B cell (primary cell): Measurements from ENCODE around the gene DLX2. TPM values are rescaled to one million over a fixed set of nuclear protein-coding genes. Genes with fewer than 3 reads are reported as not detected.

ENCODE experiments used
- ATAC-seq: fragments of 200-7000 bp; cut with Tn5 transposase; one replicate; pipeline ENCODE4 v1.10.0; 2021; ENCODE audit warnings: low read depth, mild to moderate bottlenecking, moderate number of reproducible peaks, moderate library complexity
- CTCF ChIA-PET: fragments of 350-600 bp; sonication (Branson Sonifier 250); formaldehyde crosslinking; loops from one replicate; lab custom pipeline; 2021; ENCODE audit warnings: antibody characterized with exemption, inconsistent platforms; lab: Charles Lee
- POLR2A ChIA-PET: fragments of 350-600 bp; sonication (Branson Sonifier 250); formaldehyde crosslinking; loops from one replicate; lab custom pipeline; 2021; ENCODE audit warnings: antibody characterized with exemption; lab: Charles Lee
- DNase-seq: peaks from one replicate; pipeline ENCODE4 v3.0.0; 2013
- H2AFZ ChIP-seq: 2 replicates; pipeline ENCODE4 v1.6.1; 2012; ENCODE audit warnings: mild to moderate bottlenecking, low read depth, low read length; ENCODE audit not compliant: insufficient read depth, poor library complexity, severe bottlenecking
- H3K27ac ChIP-seq, 2 donors: 1 replicate in 1 of 2; 2 replicates in 1 of 2; pipeline ENCODE4 v1.5.1; 2012 to 2013; ENCODE audit warnings: low read length in 2 of 2, mild to moderate bottlenecking in 2 of 2, moderate library complexity in 1 of 2
- H3K27me3 ChIP-seq, 4 experiments: fragments of 200-600 bp in 1 of 4; sonication (generic) in 1 of 4; replicated peaks in 1 of 4; 1 replicate in 2 of 4; 2 replicates in 2 of 4; pipeline versions ENCODE4 v1.6.1 to v1.7.0; 2013 to 2016; ENCODE audit warnings: low read length in 3 of 4, mild to moderate bottlenecking in 2 of 4, mixed read lengths in 1 of 4, moderate library complexity in 1 of 4; ENCODE audit not compliant: insufficient read depth in 4 of 4, control insufficient read depth in 3 of 4; ENCODE audit errors: control extremely low read depth in 1 of 4
- H3K36me3 ChIP-seq, 2 experiments: replicated peaks in 1 of 2; 1 replicate in 1 of 2; 2 replicates in 1 of 2; pipeline versions ENCODE4 v1.6.1 to v1.7.1; 2013; ENCODE audit warnings: low read length in 1 of 2; ENCODE audit not compliant: insufficient read depth in 2 of 2, control insufficient read depth in 1 of 2; ENCODE audit errors: control extremely low read depth in 1 of 2, extremely low read depth in 1 of 2
- H3K4me1 ChIP-seq, 2 donors: fragments of 200-600 bp in 1 of 2; sonication (generic) in 1 of 2; 1 replicate in 1 of 2; 2 replicates in 1 of 2; pipeline versions ENCODE4 v1.5.1 to v1.6.1; 2013 to 2017; ENCODE audit warnings: low read length in 2 of 2; ENCODE audit not compliant: control insufficient read depth in 2 of 2, insufficient read depth in 2 of 2
- H3K4me2 ChIP-seq: replicated peaks from 2 replicates; pipeline ENCODE3; 2012; ENCODE audit warnings: mild to moderate bottlenecking, low read depth, low read length; ENCODE audit not compliant: poor library complexity, severe bottlenecking
- H3K4me3 ChIP-seq, 5 experiments: fragments of 200-600 bp in 1 of 5; sonication (generic) in 1 of 5; 1 replicate in 3 of 5; 2 replicates in 2 of 5; pipeline versions ENCODE4 v1.5.1 to v1.7.0; 2011 to 2016; ENCODE audit warnings: low read length in 4 of 5, mild to moderate bottlenecking in 4 of 5, low read depth in 2 of 5, control low read depth in 1 of 5, moderate library complexity in 1 of 5; ENCODE audit not compliant: insufficient read depth in 1 of 5; ENCODE audit errors: control extremely low read depth in 1 of 5, extremely low read depth in 1 of 5
- H3K79me2 ChIP-seq: fragments of 200-600 bp; sonication (generic); one replicate; pipeline ENCODE4 v1.6.0; 2016; ENCODE audit warnings: low read length; ENCODE audit not compliant: control insufficient read depth, insufficient read depth
- H3K9ac ChIP-seq: fragments of 200-600 bp; sonication (generic); 2 replicates; pipeline ENCODE4 v1.6.1; 2017; ENCODE audit warnings: mild to moderate bottlenecking, low read length, moderate library complexity
- H3K9me3 ChIP-seq, 3 donors: one replicate each; pipeline versions ENCODE4 v1.6.1 to v1.7.1; 2013; ENCODE audit warnings: low read length in 2 of 3; ENCODE audit not compliant: control insufficient read depth in 2 of 3, insufficient read depth in 1 of 3; ENCODE audit errors: control extremely low read depth in 1 of 3
- H4K20me1 ChIP-seq: 2 replicates; pipeline ENCODE4 v1.6.0; 2012; ENCODE audit warnings: mild to moderate bottlenecking, low read length; ENCODE audit not compliant: insufficient read depth, control insufficient read depth, poor library complexity, severe bottlenecking
- H3K27ac Mint-ChIP-seq: one replicate; pipeline ENCODE4 v1.8.0; 2021; ENCODE audit warnings: mixed read lengths
- H3K27me3 Mint-ChIP-seq: one replicate; pipeline ENCODE4 v1.8.0; 2021; ENCODE audit warnings: mixed read lengths
- H3K4me1 Mint-ChIP-seq: one replicate; pipeline ENCODE4 v1.8.0; 2021; ENCODE audit warnings: mixed read lengths
- H3K4me3 Mint-ChIP-seq: one replicate; pipeline ENCODE4 v1.8.0; 2021; ENCODE audit warnings: mixed read lengths
- H3K9me3 Mint-ChIP-seq: one replicate; pipeline ENCODE4 v1.8.0; 2022; ENCODE audit warnings: mixed read lengths; ENCODE audit not compliant: insufficient read depth
- CTCF ChIP-seq: fragments of 200-600 bp; IDR thresholded peaks from one replicate; pipeline ENCODE4 v1.8.0; 2022; ENCODE audit warnings: antibody characterized with exemption, mild to moderate bottlenecking
- EZH2 ChIP-seq: IDR thresholded peaks from 2 replicates; pipeline ENCODE4 v1.6.1; 2012; ENCODE audit warnings: borderline replicate concordance, low read depth, mild to moderate bottlenecking, moderate library complexity, low read length; ENCODE audit not compliant: insufficient read depth, poor library complexity, severe bottlenecking
- WGBS: methylation state at CpG from one replicate; pipeline ENCODE4 v1.1.5; 2013; ENCODE audit warnings: missing lambda C conversion rate; ENCODE audit not compliant: insufficient coverage; 5-methylcytosine and 5-hydroxymethylcytosine counted together
- intact Hi-C: fragments of 100-400 bp; cut with micrococcal nuclease; formaldehyde crosslinking; loops from one replicate; pipeline ENCODE4 v1.10.0; 2022
- polyA plus RNA-seq: library from polyadenylated mRNA; depleted of rRNA; stranded (reverse); fragments of >200 nt; gene quantifications from 2 replicates; pipeline ENCODE4 v1.2.3, GENCODE V29; 2012
- total RNA-seq, 2 donors: library from RNA; stranded (reverse); fragments of 120-200 nt in 1 of 2; gene quantifications; 1 replicate in 1 of 2; 2 replicates in 1 of 2; pipeline versions ENCODE4 v1.2.3 to v1.2.4, GENCODE V29; 2013 to 2022

DLX2 gene
- total and polyA plus RNA-seq, 2 donors (not counting 1 experiment from before 2014, with no cell fraction given): 0.13 to 0.52 TPM

DNA sequence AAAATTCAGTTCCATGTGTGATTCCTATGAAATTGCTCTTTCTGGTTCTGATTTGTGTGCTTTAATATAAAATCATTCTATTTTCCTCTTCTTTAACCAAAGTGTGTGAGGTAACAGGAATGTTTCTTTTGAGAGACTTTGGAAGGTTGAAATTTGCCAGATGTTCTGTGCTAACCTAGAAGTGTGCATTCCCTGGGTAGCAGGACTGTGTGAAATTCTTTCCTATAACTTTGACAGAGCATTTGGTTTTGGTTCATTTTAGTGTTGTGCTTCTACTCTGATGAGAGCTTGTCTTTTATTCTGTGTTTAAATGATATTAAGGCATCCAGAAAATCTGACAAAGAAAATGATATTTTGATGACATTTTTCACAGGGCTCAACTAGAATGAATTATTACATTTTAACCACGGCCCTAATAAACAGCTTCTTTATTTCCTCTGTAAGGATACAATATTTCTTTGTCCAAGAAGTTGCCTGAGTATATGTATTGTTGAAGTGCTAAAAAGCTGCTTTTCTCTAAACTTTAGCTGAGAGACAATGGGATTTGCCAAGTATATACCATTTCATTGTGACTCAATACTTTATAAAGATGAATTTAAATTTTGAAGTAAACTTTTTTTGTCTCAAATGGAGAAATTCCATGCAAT lies 52.1 kb downstream of the DLX2 start:
- H3K27ac Mint-ChIP-seq: no peak overlapping the region
- no peaks in the 10 kb centered on the region for H3K9me3 Mint-ChIP-seq
- no peaks in the 10 kb centered on the region for H3K4me1 ChIP-seq
- H3K4me2 ChIP-seq: no peak overlapping the region
- intact Hi-C loops: no loop called here
- H3K36me3 ChIP-seq: no peaks in the 10 kb centered on the region
- no peaks in the 10 kb centered on the region for H3K79me2 ChIP-seq
- no CpG with 5 or more reads among the region's 1 CpG for WGBS
- H2AFZ ChIP-seq: no peak overlapping the region
- TF ChIP-seq EZH2: no peak
- ATAC-seq (no peak), DNase-seq (no peak)
- no peaks in the 10 kb centered on the region for H4K20me1 ChIP-seq
- H3K9me3 ChIP-seq: no peaks in the 10 kb centered on the region
- H3K4me1 Mint-ChIP-seq: no peaks in the 10 kb centered on the region
- CTCF ChIA-PET: interaction anchor here (0.9 kb wide), 1 partner anchor 13 kb away, joined by 4 read pairs; no protein-coding TSS in a partner anchor
- H3K4me3 ChIP-seq: no peak overlapping the region
- POLR2A ChIA-PET: no interaction called here
- no peak overlapping the region for H3K27ac ChIP-seq
- no peaks in the 10 kb centered on the region for H3K27me3 Mint-ChIP-seq
- H3K9ac ChIP-seq: no peak overlapping the region
- H3K4me3 Mint-ChIP-seq: no peak overlapping the region
- H3K27me3 ChIP-seq: no peaks in the 10 kb centered on the region

DNA sequence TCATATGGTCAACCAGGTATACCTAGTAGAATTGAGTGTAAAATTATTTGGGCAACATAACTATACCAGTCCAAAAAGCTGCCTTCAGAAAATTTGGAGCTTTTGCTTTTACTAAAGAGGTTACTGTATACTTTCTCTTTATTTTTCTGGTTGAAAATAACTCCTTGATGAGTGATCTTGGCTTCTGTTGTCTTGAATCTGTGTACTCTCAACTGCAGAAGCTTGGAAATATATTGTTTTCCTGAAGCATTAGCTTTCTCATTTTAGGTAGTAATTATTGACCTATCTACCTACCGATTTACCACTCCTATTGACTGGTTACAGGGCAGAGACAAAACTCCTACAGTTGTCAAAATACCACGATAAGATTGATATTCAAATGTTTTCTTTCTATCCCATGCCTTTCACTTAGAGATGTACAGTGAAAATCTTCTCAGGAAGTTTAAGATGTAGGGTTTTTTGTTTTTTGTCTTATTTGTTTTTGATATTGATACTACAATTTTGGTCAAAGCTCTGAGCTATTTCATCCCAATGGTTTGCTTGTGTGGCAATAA lies 53.1 kb downstream of the DLX2 start:
- Histone ChIP-seq H3K27ac (no peak overlapping the region), H4K20me1 (no peaks in the 10 kb centered on the region), H3K4me2 (no peak overlapping the region), H3K27me3 (no peaks in the 10 kb centered on the region), H3K4me3 (no peak overlapping the region), H3K4me1 (no peaks in the 10 kb centered on the region), H3K36me3 (no peaks in the 10 kb centered on the region), H2AFZ (no peak overlapping the region), H3K9me3 (no peaks in the 10 kb centered on the region), H3K9ac (no peak overlapping the region), H3K79me2 (no peaks in the 10 kb centered on the region)
- intact Hi-C loops: no loop called here
- H3K27me3 Mint-ChIP-seq: no peaks in the 10 kb centered on the region
- POLR2A ChIA-PET: no interaction called here
- H3K4me3 Mint-ChIP-seq: no peak overlapping the region
- no peaks in the 10 kb centered on the region for H3K4me1 Mint-ChIP-seq
- no CpG with 5 or more reads among the region's 2 CpGs for WGBS
- H3K9me3 Mint-ChIP-seq: no peaks in the 10 kb centered on the region
- H3K27ac Mint-ChIP-seq: no peak overlapping the region
- TF ChIP-seq EZH2 (no peak), CTCF (no peak)
- CTCF ChIA-PET: interaction anchor here (0.9 kb wide), 1 partner anchor 12 kb away, joined by 4 read pairs; no protein-coding TSS in a partner anchor
- ATAC-seq (no peak), DNase-seq (no peak)

Other genes with a start within 250 kb of the DLX2 start
- gene SLC25A12, start 208.7 kb downstream of the DLX2 start, total RNA-seq: 19.6 and 21.0 TPM in 2 replicates
- gene SLC25A12, start 208.7 kb downstream of the DLX2 start, polyA plus RNA-seq: 8.9 and 10.0 TPM in 2 replicates
- 25.1 and 26.9 TPM in 2 replicates for gene HAT1, start 180.4 kb downstream of the DLX2 start, total RNA-seq
- 12.0 and 16.2 TPM in 2 replicates for gene HAT1, start 180.4 kb downstream of the DLX2 start, polyA plus RNA-seq
- gene METAP1D, start 102.9 kb downstream of the DLX2 start, total RNA-seq: 8.2 and 8.9 TPM in 2 replicates
- gene METAP1D, start 102.9 kb downstream of the DLX2 start, polyA plus RNA-seq: 7.8 and 9.8 TPM in 2 replicates
- gene DLX1, start 17.4 kb downstream of the DLX2 start, total RNA-seq: not detected in 2 replicates
- gene DLX1, start 17.4 kb downstream of the DLX2 start, polyA plus RNA-seq: not detected in 2 replicates